NCI-H526 treated with DMSO at 0.1 percent for 48 hours (cell line): Measurements from ENCODE around the gene PPM1L.
"Not testable (repeated sequence)": the region's sequence is repeated elsewhere in the genome, so short reads cannot be mapped to it uniquely, and the experiment has no call there.

Experiments used
- DNase-seq: peaks from one replicate; lab custom pipeline; 2025; lab: John Stamatoyannopoulos, UW

Gene PPM1L

GRCh38 chr3:160931474-160931873 lies 175.4 kb downstream of the PPM1L start:
- DNase-seq = no peak

DNA sequence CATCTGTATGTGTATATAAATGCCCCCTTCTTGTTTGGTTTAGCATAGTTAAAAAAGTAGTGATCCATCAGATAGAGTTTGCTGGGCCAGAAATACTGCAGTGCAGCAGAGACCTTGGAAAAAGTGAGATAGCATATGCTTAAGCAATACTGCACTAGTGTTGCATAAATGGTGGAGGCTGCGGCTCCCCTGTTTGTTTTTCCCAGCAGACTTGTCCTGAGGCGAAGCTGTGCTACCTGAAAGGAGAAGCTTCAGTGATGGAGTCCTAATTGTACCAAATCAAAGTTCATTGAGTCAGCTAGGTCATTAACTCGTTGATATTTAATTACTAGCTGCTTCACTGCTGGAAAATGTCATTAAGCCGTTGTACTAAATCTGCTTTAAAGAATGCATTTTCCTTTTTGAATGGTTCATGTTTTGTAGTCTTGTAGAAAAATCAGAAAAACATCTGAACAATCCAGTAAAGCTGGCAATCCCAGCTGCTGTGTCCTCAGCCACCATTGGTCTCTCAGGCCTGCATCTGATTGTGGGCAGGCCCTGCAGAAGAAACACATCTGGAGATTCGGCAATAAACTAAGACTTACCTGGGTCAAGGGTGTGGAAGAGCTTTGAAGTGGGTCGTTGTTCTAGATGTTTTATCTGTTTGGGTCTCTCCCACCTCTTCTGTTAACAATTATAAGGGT lies 179.5 kb downstream of the PPM1L start:
- no peak for DNase-seq

DNA sequence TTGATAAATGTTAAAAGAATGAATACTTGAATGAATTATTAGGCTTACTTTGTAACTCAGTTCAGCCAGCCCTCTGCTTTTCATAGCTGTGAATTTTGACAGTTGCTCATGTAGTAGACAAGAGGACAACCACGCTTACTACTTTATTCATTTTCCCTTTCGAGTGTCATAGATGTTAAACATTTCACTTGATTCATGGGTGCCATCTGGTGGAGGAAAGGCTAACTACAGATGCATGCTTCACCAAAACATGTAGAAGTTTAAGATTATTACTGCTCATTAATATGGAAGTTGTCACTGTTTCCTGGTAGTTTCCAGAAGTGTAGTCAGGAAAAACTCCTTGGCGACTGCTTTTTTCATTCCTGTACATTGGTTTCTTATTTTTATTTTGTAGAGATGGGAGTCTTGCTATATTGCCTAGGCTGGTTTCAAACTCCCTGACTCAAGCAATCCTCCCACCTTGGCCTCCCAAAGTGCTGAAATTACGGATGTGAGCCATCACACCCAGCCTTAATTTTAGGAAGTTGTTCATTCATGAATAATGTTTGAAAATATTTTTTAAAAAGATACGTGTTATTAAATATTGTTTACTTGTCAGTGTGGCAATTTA lies 186.0 kb downstream of the PPM1L start:
- DNase-seq = no peak

- no peak for DNase-seq
Measured at GRCh38 chr3:160943996-160944395, 188.0 kb downstream of the PPM1L start.

DNA sequence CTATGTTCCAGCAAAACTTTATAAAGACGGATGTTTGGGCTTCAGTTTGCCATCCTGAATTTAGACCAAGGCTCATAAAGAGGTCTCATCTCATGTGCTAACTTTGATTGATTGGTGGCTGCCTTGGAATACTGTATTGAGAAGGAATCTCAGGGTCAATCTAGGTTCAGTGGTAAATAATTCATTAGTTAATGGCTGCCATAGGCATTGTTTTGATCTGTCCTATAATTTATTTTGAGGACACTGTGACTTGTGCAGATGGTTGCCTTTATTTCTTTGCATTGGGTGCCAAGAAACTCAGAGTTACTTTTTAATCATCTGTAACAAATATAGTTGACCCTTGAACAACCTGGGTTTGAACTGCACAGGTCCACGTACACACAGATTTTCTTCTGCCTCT lies 189.3 kb downstream of the PPM1L start:
- DNase-seq = no peak

DNA sequence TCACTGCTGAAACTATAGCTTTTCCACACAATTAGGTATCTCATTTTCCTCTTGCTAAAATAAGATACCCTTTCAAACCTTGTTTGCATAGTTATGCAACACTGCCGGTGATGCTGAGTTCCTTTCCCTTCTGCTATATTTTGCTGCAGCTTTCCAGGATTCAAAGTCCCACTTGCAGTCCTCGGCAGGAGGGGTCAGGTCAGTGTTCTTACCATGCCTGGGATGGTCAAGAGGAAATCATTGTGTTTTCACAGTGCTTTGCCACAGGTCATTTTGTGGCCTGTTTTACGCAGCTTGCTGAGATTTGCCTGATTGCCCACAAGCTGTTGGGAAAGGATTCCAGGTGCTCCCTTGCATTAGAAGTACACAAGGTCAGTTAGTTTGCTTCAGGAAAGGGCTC lies 192.2 kb downstream of the PPM1L start:
- DNase-seq = no peak

DNA sequence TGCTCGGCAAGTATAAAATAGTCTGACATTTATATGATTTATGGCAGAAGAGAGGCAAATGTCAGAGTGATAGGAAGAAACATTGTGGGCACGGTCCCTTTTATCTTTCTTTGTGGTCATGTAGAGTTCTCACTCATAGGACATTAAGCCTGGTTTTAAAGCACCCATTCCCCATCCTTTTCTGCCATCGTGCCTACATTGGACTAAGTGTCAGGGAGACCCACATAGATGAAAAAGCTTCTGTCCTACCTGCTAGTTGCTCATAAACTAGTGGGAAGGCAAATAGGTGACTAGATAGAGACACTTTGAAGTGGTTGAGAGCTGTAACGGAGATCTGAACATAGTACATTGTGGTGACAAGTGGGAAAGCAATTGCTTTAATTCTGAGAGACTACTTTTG lies 193.4 kb downstream of the PPM1L start:
- no peak for DNase-seq

DNA sequence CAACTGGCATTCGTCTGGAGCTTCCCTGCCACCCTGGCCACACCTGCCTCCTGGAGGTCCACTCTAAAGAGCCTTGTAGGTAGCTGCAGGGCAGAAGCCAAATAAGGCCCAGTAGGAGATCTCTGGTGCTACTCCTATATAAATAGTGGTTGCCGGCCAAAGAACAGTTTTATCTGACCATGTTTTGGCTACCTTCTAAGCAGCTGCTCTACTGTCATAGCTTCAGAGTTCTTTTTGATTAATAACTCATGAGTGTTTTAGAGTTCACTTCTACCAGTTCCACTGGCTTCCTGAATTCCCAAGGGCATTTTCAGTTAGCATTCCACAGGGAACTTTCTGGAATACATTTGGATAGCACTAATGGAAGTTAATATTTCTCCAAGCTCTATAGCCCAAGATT lies 194.5 kb downstream of the PPM1L start:
- no peak for DNase-seq

- DNase-seq = no peak
Measured at GRCh38 chr3:160950954-160951353, 194.9 kb downstream of the PPM1L start.

GRCh38 chr3:160951642-160952487 lies 195.8 kb downstream of the PPM1L start:
- no peak for DNase-seq

DNA sequence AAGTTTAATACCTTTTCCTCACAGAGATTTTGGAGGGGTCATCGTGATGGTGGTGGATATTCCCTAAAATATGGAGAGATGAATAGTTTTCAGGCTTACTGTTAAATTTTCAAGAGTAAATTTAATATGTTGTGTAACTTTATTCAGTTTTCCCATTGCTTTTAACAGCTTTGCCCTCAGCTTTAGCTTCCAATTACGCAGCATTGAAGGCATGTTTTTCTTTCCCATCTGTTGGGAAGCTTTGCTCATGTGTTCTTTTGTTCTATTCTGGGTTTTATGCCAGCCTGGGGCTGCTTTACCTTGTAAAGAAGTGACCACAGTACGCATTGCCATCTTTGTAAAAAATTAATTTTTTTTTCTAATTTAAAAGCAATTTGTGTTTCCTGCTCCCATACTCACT lies 197.7 kb downstream of the PPM1L start:
- no peak for DNase-seq

DNA sequence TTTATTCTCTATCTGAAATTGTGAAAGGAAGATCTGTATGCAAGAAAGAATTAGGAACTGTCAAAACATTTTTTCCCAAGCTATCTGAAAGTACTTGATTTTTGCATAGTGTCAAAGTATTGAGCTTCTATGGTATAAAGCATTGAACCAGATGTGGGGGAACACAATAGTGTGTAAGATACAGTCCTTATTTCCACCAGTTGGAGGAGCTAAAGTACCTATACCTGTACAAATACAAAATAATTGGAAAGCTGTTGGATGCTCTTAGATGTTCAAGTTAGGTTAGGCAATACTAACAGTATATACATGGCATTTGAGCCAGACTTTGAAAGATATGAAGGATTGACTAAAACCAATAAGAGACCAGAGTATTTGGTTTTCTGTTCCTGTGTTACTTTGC lies 200.8 kb downstream of the PPM1L start:
- DNase-seq = no peak

GRCh38 chr3:160960568-160960967 lies 204.5 kb downstream of the PPM1L start:
- DNase-seq = no peak

DNA sequence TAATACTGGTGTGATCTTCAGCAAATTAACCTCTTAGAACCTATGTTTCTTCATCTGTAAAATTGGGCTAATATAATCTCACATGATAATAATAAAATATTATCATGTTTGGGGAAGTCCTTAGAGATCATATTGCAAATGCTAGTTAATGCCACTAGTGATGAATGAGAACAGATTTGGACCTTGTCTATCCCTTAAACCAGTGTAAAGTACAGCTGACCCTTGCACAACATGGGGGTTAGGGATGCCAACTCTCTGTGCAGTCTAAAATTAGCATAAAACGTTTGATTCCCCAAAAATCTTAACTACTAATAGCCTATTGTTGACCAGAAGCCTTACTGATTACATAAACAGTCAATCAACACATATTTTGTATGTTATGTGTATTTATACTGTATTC lies 207.9 kb downstream of the PPM1L start:
- DNase-seq = no peak

DNA sequence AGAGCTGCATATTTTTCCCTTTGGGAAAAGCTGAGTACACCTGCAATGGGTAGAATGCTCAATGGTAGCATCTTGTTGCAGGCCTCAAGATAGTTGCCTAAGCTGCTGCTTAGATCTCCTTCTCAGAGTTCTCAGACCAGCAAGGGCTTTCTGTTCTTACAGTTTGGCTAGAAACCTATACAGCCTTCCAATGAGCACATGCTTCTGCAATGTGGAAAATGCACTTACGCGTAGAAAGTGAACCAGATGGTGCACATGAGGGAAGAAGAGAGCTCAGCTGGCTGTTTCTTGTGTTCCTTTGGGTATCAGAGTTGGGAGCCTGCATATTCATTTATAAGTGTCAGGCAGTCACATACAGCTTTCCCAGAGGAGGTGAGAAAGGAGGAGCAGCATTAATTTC lies 212.7 kb downstream of the PPM1L start:
- no peak for DNase-seq

DNA sequence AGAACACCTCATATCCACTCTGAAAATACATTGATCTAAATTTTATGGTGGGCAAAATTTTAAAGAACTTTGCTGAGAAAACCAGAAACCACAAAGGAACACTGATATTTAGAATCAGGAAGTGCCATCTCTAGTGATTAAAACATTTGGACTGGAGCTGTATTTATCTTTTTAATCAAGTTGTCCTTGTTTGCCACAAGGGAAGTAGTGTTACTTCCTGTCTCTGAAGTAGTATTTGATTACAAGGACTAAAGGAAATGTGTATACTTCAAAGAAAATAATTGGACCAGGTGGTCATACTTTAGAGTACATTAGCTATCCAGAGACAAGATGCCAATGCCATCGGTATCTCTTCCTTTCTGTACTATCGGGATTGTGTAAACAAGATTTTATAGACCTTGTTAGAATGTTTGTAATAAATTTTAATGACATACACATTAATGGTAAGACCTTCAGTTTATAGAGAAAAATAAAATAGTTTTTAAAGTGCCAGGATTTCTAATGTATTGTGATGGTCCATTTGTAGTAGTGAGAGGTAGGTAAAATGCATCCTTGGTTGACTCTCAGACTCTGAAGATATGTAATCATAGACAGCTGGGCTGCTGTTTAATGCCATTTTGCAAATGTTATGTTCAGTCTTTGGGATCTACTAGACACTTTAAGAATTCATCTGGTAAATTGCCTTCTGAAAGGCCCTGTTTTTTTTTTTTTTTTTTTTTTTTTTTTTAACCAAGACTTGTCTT lies 217.2 kb downstream of the PPM1L start:
- DNase-seq = no peak

DNA sequence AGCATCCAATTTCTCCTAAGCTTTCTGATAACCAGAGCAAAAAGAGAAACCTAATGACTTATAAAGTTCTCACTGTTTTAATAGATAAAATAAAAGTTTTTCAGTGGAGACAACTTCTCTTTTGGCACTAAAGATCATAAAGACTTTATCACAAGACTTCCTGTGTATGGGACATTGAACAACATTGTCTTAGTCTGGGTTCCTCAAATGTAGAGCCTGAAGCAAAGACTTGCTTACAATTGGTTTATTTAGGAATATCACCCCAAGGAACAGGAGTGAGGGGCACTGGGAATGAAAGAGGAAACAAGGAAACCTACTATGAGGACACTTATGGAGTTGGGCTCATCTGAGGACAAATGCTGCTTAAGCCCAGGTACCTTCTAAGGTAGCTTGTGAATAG lies 221.7 kb downstream of the PPM1L start:
- no peak for DNase-seq

GRCh38 chr3:160980740-160981139 lies 224.7 kb downstream of the PPM1L start:
- no peak for DNase-seq

- DNase-seq = no peak
Measured at GRCh38 chr3:160981217-160981938, 225.3 kb downstream of the PPM1L start.

DNA sequence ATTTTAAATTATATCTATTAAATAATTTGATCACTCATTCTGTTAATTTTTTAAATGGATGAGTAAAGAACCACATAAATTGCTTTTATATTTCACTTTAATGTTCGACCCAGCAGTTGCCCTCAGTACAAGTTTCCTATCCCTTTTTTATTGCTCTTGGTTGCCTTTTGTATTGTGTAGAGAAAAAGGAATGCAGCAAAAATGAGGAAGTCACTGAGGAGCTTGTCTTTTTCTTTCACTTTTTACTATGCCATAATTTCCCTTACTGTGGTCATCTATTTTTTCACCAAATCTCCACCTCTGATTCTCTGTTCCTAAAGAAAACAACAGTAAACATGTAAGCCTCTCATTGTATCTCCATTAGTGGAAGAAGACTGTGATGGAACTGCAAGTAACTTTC lies 226.5 kb downstream of the PPM1L start:
- DNase-seq = no peak

DNA sequence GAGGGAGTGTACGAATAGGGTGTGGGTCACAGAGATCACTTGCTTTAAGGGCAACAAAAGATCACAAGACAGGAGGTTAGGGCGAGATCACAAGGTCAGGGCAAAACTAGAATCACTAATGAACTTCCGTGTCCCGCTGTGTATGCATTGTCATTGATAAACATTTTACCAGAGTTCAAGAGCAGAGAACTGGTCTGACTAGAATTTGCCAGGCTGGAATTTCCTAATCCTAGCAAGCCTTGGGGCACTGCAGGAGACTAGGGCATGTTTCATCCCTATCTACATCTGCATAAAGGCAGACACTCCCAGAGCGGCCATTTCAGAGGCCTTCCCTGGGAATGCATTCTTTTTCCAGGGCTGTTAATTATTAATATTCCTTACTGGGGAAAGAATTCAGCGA lies 227.9 kb downstream of the PPM1L start:
- DNase-seq = not testable (repeated sequence)

- DNase-seq = no peak
Measured at GRCh38 chr3:160986069-160986468, 230.0 kb downstream of the PPM1L start.
